HG02943 (cell line): ENCODE data around the gene PACSIN2.
"Not testable (repeated sequence)": the region's sequence is repeated elsewhere in the genome, so short reads cannot be mapped to it uniquely, and the experiment has no call there.

Experiments
- ATAC-seq: cut with Tn5 transposase; IDR thresholded peaks from one replicate; pipeline ENCODE4 v1.9.1; 2021; ENCODE audit warnings: mild to moderate bottlenecking, low read depth, moderate library complexity; ENCODE audit not compliant: unreplicated experiment

The PACSIN2 gene

DNA sequence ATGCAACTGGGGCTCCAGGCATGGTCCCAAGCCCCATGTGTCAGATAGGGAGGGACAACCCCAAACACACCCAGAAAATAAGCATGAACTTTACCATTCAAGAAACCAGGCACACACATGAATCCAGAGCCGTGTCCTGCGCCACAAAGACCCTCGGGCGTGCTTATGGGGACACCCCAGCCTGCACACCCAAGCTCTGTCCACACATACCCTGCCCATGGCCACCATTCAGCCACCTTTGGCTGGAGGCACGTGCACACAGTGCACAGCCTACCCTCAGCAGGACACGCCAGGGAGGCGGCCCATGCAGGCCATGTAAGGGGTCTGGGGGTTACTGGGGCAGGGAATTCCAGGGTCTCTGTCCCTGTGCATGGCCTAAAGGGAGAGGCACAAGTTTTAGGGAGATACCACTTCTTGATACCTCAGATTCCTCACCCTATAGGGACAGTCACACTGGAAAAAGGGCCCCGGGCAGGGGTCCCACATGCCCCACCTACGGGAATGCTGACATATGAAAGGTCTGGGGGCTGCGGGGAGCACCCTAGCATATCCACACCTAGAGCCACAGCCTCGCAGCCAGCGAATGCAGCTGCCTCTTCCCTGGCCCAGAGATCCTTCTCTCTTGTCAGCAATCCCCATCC is 20.6 kb downstream of the PACSIN2 start:
- no peak for ATAC-seq

DNA sequence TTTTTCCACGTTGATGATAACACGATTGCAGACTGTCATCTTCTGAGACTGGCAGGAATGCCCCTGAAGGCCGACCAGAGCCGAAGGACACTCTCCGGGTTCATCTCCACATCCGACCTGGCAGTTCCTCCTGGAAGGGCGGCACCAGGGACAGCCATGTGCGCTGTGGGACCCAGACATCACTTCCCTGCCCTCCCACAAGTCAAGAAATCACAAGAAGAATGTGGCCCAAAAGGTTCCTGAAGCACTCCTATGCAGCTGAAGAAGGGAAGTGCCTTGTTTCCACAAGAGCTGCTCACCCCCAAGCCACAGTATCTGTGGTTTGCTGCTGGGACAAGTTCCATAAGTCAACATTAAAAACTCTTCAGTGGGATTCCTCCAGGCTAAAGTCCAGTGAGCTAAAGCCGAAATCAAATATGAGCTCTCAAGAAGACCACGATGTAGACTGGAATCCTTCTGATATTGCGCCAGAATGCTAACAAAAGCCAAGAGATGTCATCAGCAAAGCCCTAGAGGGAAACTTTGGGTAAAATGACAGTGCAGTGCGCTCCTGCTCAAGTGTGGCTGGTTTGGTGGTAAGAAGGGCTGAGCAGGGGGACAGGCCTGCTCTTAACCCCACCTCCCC is 21.2 kb downstream of the PACSIN2 start:
- ATAC-seq, result no peak

DNA sequence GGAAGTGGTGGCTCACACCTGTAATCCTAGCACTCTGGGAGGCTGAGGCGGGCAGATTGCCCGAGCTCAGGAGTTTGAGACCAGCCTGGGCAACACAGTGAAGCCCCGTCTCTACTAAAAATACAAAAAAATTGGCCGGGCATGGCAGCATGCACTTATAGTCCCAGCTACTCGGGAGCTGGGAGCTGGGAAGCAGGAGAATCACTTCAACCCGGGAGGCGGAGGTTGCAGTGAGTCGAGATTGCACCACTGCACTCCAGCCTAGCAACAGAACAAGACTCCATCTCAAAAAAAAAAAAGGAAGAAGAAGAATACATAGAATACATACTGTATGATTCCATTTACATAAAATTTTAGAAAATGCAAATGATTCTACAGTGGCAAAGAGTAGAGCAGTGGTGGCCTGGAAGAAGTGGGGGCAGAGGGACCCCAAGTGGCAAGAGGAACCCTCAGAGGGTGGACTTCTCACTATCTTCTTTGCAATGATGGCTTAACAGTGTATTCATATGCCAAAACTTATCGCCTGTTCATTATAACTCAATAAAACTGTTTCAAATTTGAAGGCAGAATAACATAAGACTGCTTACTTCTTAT is 22.0 kb downstream of the PACSIN2 start:
- no peak for ATAC-seq

DNA sequence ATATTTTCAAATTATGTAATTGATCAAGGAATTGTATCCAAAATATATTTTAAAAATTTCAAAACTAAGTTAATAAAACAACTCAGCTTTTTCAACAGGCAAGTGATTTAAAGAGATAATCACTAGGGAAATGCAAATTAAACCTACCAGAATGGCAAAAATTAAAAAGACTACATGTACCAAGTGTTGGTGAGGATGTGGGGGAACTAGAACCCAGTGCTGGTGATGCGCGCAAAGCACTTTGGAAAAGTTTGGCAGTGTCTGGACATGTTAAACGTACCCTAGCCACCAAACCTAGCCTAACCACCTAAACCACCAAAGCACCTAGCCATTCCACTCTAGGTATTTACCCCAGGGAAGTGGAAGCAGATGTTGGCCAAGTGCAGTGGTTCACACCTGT is 22.9 kb downstream of the PACSIN2 start:
- no peak for ATAC-seq

DNA sequence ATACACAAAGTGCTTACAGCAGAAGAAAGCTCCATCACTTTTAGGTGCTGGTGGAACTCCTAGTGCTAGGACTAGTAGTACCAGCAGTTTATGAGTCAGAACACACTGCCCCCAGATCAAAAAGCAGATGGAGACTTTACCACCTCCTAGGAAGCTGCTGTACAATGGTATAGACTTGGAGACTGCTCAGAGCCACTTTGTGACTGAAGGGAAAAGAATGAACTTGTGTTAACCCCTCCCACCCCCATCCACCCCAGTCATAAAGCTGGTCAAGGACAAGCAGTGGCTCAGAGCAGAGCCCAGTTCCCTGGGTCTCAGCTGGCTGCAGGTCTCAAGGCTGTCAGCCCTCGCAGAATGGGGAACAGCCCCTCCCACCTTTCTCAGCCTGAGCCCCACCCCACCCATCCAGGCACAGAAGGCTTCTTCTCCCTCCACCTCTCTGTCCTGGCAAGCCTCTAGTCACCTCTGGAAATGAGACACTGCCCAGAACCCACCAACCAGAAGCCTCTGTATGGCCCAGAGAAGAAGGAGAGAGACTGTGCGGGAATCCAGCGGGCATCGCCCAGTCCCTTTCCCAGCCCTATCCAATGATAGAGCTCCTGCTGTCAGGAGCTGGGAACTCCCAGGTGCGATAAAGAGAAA is 23.8 kb downstream of the PACSIN2 start:
- no peak for ATAC-seq

DNA sequence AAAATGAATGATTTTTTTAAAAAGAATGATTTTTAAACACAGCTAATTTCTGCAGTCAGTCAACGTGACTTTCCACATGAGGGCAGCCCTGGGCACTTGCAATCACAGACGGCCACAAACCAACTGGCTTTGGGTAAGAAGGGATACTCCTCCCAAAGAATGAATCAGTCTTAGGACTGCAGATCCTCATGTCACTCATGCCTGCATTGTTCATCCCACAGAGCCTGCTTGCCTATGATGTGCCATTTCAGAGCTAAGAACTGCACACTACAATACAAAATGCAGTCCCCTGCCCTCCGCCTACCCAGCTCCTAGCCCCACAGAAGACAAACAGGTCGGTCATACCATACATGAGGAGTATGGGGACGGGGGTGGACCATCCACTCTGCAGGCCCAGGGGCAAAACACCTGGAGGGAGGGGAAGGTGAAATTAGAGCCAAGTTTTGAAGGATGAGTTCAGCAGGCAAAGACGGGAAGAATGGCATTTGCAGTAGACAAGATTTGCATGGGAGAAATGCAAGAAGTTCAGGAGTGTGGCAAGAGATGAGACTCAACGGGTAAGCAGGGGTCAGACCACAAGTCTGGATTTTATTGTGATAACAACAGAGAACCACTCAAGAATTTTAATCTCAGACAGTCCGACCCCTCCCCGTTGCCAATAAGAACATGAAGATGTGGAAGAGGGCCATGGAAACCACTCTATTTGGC is 24.7 kb downstream of the PACSIN2 start:
- no peak for ATAC-seq

DNA sequence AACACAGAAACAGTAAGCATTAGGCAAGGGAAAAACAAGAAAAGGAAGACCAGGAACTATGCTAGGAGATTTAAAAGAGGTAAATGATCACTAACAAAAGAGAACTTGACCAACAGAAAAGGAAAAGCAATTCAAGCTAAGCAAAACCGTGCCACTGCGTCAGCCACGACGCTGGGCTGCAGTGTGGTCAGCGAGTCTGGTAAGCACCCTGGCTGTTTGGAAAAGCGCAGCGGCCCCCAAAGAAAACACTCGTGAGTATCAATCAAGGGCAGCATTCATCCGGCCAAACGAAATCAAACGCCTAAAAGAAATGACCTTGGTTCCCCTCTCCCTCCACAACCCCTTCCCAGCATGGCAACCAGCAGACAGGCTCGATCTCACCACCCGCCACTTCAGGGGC is 28.8 kb downstream of the PACSIN2 start:
- no peak for ATAC-seq

DNA sequence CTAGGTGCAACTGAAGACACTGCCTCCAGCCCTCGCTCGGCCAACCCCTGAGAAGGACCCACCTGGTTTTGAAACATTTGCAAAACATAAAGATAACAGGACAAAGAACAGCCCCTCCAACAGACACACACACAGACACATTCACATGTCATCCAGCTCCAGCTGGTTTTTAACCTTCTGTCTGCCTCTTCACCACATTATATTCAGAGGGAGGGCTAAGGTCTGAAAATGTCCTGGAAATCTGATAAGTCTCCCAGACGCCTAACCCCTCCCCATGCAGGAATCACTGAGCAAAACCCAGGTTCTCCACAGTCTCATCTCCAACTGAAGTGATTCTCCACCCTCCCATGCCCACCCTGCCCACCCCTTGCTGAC is 29.4 kb downstream of the PACSIN2 start:
- ATAC-seq, result no peak

DNA sequence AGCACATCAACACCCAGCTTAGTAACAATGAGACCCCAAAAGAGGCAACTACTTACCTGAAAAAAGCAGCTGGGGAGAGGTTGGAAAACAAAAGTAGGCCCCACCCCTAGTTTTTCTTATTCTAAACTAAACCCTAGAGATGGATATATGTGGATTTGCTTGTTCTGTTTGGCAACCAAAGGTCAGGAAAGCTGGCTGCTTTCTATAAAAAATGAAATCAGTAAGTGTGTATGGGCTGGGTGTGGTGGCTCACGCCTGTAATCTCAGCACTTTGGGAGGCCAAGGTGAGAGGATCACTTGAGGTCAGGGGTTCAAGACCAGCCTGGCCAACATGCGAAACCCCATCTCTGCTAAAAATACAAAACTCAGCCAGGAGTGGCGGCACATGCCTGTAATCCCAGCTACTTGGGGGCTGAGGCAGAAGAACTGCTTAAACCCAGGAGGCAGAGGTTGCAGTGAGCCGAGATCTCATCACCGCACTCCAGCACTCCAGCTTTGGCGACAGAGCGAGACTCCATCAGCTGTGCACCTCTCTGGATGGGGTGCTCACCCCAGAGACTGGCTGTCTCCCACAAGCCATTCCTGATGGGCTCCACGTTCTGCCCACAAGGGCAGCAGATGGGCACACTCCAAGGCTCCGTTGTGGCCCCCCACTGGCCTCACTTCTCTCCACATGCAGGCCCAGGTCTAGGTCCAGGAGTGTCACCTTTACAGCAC is 30.0 kb downstream of the PACSIN2 start:
- no peak for ATAC-seq

DNA sequence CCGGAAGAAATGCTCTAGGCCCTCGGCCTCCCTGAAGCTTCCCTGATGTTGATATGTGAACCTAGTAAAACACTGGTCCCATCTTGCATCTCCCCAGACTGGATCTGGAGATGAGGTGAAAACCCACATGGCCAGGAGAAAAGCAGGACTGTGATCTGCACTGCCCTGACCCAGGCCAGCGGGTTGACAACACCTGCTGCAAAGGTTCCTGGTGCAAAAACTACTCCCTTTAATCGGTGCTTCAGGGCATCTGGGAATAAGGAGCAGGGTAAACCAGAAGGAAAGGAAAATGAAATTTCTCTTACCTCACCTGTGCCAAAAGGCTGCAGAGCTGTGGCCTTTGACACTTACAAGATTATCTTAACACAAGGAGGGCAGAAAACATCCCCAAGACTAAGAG is 30.6 kb downstream of the PACSIN2 start:
- ATAC-seq, result no peak

DNA sequence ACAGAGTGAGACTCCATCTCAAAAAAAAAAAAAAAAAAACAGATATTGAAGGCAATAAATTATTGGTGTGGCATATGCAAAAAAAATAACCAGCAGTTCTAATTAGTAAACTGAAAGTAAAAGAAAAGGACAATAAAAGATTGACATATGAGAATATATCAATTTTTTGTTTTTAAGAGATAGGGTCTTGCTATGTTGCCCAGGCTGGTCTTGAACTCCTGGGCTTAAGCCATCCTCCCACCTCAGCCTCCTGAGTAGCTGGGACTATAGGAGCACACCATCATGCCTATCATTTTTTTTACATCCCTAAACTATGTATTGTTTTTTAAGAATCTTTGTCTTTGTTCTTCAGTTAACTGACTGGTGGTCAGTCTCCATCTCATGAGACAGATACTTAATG is 31.5 kb downstream of the PACSIN2 start:
- ATAC-seq, result no peak

DNA sequence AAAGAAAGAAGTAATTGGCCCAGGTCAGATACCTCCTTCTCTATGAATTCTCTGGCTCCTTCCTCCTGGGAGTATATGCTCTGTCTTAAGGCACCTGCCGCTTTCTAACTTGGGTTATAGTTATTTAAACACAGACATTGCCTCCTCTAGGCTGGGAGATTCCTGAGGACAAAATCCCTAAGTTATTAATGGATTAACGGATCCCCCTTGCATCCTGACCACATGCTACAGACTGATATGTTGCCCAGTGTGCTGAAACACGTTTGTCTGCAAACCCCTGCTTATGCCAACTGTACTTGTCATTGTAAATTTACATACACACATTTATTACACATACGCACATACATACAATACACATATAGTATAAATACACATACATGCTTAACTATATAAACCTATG is 35.3 kb downstream of the PACSIN2 start:
- ATAC-seq, result no peak

DNA sequence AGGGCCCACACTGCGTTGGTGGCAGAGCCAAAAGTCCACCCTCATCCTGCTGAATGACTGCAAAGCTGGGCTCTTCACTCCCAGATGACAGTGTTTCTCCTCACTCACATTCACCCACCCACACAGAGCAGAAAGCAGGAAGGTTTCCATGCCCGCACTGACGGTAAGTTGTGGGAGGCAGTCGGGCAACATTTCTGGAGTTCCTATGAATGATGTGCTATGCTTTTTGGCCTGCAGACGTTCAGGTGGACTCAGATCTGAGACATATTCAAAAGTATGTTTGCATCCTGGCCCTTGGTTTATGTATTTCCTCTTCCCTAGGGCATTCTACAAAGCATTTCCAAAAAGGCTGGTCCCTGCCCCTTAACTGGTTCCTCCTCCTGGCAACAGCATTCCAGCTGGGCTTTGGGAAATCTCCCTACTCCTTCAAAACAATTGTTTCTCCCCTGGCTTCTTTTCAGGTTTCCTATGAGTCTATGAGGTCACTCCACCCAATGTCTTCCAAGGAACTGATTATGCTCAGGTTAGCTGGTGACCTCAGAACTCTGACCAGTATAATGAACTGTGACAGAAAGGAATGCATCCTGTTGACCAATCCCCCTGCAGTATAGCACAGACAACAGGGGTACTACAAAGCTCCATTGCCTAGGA is 36.4 kb downstream of the PACSIN2 start:
- no peak for ATAC-seq

DNA sequence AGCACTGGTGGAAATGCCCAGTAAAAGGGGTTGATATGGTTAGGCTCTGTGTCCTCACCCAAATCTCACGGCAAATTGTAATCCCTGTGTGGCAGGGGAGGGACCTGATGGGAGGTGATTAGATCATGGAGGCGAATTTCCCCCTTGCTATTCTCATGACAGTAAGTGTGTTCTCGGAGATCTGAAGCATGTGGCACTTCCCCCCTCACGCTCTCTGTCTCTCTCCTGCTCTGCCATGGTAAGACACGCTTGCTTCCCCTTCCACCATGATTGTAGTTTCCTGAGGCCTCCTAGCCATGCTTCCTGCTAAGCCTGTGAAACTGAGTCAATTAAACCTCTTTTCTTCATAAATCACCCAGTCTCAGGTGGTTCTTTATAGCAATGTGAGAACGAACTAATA is 37.4 kb downstream of the PACSIN2 start:
- no peak for ATAC-seq

DNA sequence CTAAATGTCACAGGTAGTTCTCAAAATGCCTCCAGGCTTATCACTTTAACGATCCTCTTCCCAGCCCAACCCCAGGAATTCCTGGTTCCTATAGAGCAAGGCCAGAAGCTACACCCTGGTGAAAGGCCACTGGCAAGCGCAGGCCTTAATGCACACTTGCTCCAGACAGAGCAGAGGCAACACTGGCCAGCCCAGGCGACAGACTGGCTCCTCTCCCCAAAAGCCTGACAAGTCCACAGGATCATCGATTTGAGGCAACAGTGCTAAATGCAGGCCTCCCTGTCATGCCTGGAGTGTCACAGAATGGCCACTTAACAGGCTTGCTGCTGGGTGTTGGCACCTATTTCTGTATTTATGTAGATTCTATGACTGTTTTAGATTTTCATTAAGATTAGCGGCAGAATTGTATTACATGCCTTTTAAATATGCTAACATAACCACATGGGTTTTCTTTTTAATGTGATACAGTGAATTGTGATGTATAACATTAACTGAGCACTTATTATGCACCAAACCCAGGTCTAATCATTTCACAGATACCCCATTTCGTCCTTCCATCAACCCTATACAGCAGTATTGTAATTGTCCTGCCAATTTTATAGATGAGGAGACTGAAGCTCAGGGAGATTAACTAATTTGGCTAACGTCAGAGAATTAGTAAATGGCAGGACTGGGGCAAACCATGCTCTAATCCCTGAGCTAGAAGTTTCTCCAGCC is 38.6 kb downstream of the PACSIN2 start:
- ATAC-seq, result no peak

DNA sequence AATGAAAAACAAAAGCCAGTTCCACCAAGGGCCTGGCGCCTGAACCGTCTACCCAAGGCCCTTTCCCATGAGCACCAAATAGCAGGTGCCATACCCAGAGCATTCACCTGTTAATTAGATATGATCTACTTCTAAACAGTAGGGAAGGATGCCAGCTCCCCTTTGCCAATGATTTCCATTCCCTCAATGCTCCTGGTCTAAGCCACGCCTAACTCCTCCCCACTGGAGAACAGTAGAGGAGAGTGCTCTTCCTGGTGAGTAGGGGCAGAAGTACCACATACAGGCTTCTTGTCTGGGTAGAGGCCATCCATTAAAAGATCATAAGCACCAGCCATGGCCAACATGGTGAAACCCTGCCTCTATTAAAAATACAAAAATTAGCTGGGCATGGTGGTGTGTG is 40.7 kb downstream of the PACSIN2 start:
- ATAC-seq, result no peak

DNA sequence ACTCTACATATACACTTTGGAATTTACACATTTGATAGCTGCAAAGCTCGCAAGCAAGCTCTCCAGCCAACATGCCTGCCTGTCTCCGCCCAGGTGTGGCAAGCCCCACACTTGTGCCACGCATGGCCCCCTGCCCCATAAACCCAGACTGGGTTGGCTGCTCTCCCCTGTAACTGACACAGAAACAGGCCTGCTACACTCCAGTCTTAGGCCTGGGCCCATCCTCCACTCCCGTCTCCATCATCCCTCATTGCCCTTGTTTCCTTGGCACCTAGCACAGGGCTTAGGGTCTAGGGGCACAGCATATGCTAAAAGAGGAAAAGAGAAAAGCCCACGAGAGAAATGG is 41.4 kb downstream of the PACSIN2 start:
- no peak for ATAC-seq

DNA sequence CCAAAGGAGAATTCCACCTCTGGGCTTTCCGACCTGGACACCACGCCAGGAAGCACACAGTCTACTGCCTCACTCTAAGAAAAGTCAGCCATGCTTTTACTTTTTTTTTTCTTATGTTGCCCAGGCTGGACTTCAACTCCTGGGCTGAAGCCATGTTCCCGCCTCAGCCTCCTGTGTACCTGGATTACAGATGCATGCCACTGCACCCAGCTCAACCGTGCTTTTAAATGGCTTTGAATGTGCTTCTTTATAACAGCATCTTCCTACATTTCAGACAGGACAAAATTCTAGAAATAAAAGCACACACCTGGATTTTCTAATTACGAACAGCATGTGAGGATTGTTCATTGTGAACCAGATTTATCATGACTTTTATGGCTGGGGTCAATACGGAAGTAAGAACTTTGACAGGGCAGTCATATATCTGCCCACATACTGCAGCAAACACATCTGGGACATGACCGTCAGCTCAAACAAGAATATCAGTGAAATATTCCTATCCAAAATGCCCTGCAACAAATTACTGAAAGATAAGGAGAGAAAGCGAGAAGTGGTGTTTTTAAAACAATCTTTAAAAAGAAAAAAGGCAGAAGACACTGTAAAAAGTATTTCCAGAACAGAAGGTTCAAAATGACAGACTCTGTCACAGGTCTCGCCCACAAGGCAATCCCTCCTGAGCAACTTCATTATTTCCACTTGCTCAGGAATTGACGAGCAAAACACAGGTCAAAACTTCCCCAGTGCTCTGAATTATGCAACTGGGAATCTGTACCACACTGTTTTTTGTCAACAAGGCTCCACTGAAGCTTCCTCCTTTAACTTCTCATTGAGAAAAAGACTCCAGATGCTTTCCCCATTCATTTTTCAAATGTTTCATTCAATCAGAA is 42.1 kb downstream of the PACSIN2 start:
- no peak for ATAC-seq

DNA sequence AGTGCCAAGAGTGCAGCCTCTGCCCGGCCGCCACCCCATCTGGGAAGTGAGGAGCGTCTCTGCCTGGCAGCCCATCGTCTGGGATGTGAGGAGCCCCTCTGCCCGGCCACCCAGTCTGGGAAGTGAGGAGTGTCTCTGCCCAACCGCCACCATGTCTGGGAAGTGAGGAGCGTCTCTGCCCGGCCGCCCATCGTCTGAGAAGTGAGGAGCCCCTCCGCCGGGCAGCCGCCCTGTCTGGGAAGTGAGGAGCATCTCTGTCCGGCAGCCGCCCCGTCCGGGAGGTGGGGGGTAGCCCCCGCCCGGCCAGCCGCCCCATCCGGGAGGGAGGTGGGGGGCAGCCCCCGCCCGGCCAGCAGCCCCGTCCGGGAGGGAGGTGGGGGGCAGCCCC is 43.5 kb downstream of the PACSIN2 start:
- ATAC-seq, result not testable (repeated sequence)
